Measurements from ENCODE around the gene LYZL2. TPM values are rescaled to one million over a fixed set of nuclear protein-coding genes. Genes with fewer than 3 reads are reported as not detected.
"Not testable (repeated sequence)": the region's sequence is repeated elsewhere in the genome, so short reads cannot be mapped to it uniquely, and the experiment has no call there.

Gene LYZL2
- total RNA-seq, 4 donors from 2014 or later, result not detected

DNA sequence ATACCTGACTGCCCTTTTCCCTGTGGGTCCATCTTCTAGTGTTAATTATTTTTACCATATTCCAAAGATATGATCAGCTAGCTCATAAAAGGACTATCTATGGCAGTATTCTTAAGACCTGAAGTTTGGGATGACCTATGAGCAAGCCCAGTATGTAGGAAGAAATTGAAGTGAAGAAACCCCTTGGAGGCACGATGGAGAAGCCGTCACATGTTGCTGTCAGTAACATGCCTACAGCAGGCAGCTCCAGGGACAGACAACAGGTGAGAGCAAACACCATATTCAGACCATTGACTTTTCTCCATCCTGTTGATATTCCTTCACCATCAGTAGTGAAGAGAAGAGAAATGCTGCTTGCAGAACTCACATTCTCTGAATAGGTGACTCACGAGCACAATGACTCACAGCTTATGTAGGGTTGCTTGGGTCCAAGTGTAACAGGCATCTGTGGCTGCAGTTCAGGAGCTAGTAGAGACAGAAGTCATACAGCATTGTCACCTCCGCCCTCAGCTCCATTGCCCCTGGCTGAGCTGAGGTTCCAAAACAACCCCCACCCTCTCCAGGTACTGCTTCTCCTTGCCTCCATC lies 8.4 kb upstream of the LYZL2 start:
- TF ChIP-seq POLR2A (IDR thresholded peaks at IDR 0.05) (no peak), CTCF (IDR thresholded peaks at IDR 0.05) (no peak)
- no peak for DNase-seq
- H3K4me3 ChIP-seq, result no peak overlapping the region
- H3K9me3 ChIP-seq, result no peaks in the 10 kb centered on the region
- H3K36me3 ChIP-seq, result no peaks in the 10 kb centered on the region
- H3K27ac ChIP-seq, result no peak overlapping the region
- peaks cover 0 to 13% (median 0%) of the 10 kb centered on the region in 4 donors for H3K27me3 ChIP-seq
- intact Hi-C loops (cut with DNase I), result no loop called here
- WGBS, 2 donors, result 45 to 61% methylated on average over 4 of the region's 4 CpGs
- no peaks in the 10 kb centered on the region for H3K4me1 ChIP-seq

- Histone ChIP-seq H3K4me1 (no peaks in the 10 kb centered on the region), H3K4me3 (no peak overlapping the region), H3K27ac (no peak overlapping the region), H3K27me3 (no peaks in the 10 kb centered on the region), H3K36me3 (no peaks in the 10 kb centered on the region), H3K9me3 (no peaks in the 10 kb centered on the region)
- DNase-seq, result no peak
- 69 to 78% methylated on average over 4 of the region's 4 CpGs for WGBS, 2 donors
- TF ChIP-seq POLR2A (IDR thresholded peaks at IDR 0.05) (no peak), CTCF (IDR thresholded peaks at IDR 0.05) (no peak)
- intact Hi-C loops (cut with DNase I), result no loop called here
These were observed 1.6 kb upstream of the LYZL2 start for GRCh38 chr10:30631188-30631587.

DNA sequence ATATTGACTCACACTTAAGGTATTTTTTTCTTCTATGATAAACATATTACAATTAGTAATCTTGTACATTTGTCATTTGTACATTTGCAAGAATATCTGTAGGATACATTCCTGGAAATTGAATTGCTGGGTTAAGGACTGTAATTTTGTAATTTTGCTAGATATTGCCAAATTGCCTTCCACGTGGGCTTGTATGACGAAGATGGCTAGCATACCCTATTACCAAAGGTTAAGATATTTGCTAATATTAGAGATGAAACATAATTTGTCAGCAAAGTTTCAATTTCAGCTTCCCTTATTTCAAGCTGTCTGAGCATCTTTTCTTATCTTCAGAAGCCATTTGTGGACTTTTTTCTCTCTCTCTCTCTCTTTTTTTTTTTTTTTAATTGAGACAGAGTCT lies 1.0 kb upstream of the LYZL2 start:
- H3K9me3 ChIP-seq, result no peaks in the 10 kb centered on the region

GRCh38 chr10:30628576-30628975 lies 977 bp downstream of the LYZL2 start:
- H3K27me3 ChIP-seq; H3K27ac ChIP-seq; H3K9me3 ChIP-seq; intact Hi-C loops (cut with DNase I); DNase-seq; H3K36me3 ChIP-seq; H3K4me3 ChIP-seq; H3K4me1 ChIP-seq: not testable (repeated sequence)
- WGBS, 2 donors, result 83 to 89% methylated on average over 7 of the region's 7 CpGs

More for the DNA sequence above, 1.0 kb upstream of the LYZL2 start:
- no peaks in the 10 kb centered on the region for H3K36me3 ChIP-seq
- TF ChIP-seq POLR2A (IDR thresholded peaks at IDR 0.05) (no peak), CTCF (IDR thresholded peaks at IDR 0.05) (no peak)
- no peak overlapping the region for H3K27ac ChIP-seq
- H3K4me3 ChIP-seq, result no peak overlapping the region
- no peaks in the 10 kb centered on the region for H3K4me1 ChIP-seq
- no peak for DNase-seq
- intact Hi-C loops (cut with DNase I), result no loop called here
- no peaks in the 10 kb centered on the region for H3K27me3 ChIP-seq
- 54 to 75% methylated on average over 2 of the region's 2 CpGs for WGBS, 2 donors

DNA sequence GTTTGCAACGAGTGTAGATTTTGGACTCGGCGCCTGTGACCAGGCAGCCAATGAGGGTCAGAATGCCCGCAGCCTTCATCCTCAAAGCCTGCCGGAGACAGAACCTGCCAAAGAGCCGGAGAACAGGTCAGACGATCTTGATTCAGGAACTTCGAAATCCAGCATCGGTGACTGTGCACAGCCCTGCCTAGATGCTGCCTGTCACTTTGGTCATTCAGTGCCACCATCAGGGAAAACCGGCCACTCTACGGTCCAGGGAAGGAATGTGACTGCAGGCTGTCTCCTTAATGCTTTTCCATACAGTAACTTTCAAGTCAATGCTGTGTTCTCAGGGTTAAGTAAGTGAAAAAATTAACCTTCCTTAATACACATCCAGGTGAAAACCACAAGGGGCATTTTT lies 2.7 kb downstream of the LYZL2 start:
- intact Hi-C loops (cut with DNase I); H3K9me3 ChIP-seq; H3K27ac ChIP-seq; H3K27me3 ChIP-seq; DNase-seq; H3K4me3 ChIP-seq; H3K4me1 ChIP-seq; H3K36me3 ChIP-seq: not testable (repeated sequence)
- 74 to 84% methylated on average over 3 to 11 of the region's 11 CpGs for WGBS, 2 donors

DNA sequence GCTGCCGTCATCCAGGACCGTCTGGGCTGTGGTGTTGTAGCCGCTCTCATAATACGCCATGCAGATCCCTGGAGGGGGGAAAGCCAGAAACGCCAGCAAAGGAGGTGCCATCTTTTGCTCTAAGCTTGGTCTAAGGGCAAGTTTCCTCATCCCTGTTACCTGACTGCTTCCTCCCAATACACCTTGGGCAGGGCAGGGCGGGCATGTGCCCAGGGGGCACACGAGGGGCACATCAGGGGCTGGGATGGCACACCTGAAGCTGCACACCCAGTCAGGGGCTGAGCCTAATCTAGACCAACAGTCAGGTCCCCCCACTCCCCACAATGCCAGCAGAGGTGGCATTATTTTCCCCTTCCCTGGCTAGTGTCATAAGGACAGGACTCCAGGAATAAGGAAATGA lies 3.4 kb downstream of the LYZL2 start:
- H3K4me3 ChIP-seq; H3K9me3 ChIP-seq; DNase-seq; H3K36me3 ChIP-seq; intact Hi-C loops (cut with DNase I); H3K27me3 ChIP-seq; H3K27ac ChIP-seq; H3K4me1 ChIP-seq: not testable (repeated sequence)
- WGBS, 2 donors, result 65 to 100% methylated on average over 1 to 4 of the region's 7 CpGs

DNA sequence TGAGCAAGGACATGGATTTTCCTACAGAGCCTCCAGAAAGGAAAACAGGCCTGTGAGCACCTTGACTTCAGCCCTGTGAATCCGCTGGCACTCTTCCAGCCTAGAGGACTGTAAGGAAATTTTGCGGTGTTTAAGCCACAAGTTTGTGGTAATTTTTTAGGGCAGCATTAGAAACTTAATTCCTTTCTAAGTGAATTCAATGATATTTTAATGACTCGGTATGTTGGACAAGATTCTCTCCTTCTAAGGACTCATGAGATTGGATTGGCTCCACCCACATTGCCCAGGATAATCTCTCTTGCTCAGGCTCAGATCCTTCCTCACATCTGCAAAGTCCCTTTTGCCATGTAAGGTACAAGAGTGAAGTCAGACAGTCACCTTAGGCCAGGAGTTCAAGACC lies 4.5 kb downstream of the LYZL2 start:
- 78 to 79% methylated on average over 3 of the region's 3 CpGs for WGBS, 2 donors
- H3K36me3 ChIP-seq, result no peaks in the 10 kb centered on the region

More for the DNA sequence above, 4.5 kb downstream of the LYZL2 start:
- TF ChIP-seq CTCF (IDR thresholded peaks at IDR 0.05), result no peak
- no peak for TF ChIP-seq POLR2A (IDR thresholded peaks at IDR 0.05)
- H3K27ac ChIP-seq, result no peak overlapping the region
- H3K4me1 ChIP-seq, result no peaks in the 10 kb centered on the region
- DNase-seq, result no peak
- H3K9me3 ChIP-seq, result no peaks in the 10 kb centered on the region
- no peak overlapping the region for H3K4me3 ChIP-seq
- no peaks in the 10 kb centered on the region for H3K27me3 ChIP-seq
- intact Hi-C loops (cut with DNase I), result no loop called here

Data from esophagus squamous epithelium (tissue), 5 donors.